T-helper 2 cell treated with Interferon-gamma antibody and Interleukin-4, amounts not matched to agents 5 μg/mL and 100 μg/mL, for 36 hours (primary cell): ENCODE measurements around the gene TNRC6A.
"Not testable (repeated sequence)": the region's sequence is repeated elsewhere in the genome, so short reads cannot be mapped to it uniquely, and the experiment has no call there.

Source experiments
- DNase-seq: peaks from one replicate; pipeline ENCODE4 v3.0.0; 2021; ENCODE audit warnings: low spot score
- H3K27ac Mint-ChIP-seq: one replicate; pipeline ENCODE4 v1.8.0; 2021; ENCODE audit warnings: mild to moderate bottlenecking, mixed read lengths
- H3K27me3 Mint-ChIP-seq: one replicate; pipeline ENCODE4 v1.8.0; 2021; ENCODE audit warnings: low read depth, mixed read lengths
- H3K36me3 Mint-ChIP-seq: one replicate; pipeline ENCODE4 v1.8.0; 2021; ENCODE audit warnings: low read depth, mixed read lengths
- H3K4me1 Mint-ChIP-seq: one replicate; pipeline ENCODE4 v1.8.0; 2021; ENCODE audit warnings: low read depth, mixed read lengths
- H3K4me3 Mint-ChIP-seq: one replicate; pipeline ENCODE4 v1.8.0; 2022; ENCODE audit warnings: mild to moderate bottlenecking, moderate library complexity, mixed read lengths
- H3K9me3 Mint-ChIP-seq: one replicate; pipeline ENCODE4 v1.8.0; 2021; ENCODE audit warnings: mixed read lengths

Gene TNRC6A

DNA sequence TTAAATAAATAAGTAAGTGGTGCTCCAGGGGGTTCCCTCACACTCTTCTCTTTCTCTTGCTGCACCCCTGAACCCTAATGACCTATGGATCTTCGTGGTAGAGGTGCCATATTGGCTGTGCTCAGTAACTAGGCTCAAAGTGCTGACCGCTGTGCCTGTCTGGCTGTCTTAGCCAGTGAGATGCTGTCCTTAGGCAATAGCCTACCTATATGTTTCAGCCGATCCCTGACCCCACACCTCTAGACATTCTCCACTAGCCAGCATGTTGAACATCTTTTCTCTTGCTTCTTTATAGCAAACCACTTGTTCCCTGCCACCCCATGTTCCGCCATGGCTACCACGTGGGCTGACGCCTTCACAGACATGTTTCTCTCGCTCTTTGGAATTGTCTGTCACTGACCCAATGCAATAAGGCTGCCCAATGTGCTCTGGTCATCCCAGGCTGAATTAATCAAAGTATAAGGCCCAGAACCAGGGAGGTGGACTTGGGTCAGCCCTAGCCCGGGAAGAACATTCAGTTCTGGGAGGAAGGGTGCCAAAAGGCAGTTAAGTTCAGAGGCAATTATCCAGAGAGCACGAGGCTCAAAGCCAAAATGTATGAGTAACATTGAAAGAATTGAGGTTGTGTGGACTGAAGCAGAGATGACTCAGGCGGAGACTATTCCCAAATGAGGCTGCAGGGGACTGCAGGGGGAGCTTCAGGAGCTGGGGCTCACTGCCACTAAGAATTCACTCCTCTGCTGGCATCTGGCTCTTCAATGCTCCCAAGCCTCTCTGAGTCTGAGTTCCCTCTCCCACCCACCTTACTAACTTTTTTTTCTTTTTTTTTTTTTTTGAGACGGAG, 28.7 kb upstream of the TNRC6A start:
- H3K9me3 Mint-ChIP-seq, result no peaks in the 10 kb centered on the region
- no peaks in the 10 kb centered on the region for H3K4me1 Mint-ChIP-seq
- no peak overlapping the region for H3K4me3 Mint-ChIP-seq
- H3K27ac Mint-ChIP-seq, result no peak overlapping the region
- DNase-seq, result no peak
- H3K27me3 Mint-ChIP-seq, result peaks cover 6% of the 10 kb centered on the region
- H3K36me3 Mint-ChIP-seq, result no peaks in the 10 kb centered on the region

DNA sequence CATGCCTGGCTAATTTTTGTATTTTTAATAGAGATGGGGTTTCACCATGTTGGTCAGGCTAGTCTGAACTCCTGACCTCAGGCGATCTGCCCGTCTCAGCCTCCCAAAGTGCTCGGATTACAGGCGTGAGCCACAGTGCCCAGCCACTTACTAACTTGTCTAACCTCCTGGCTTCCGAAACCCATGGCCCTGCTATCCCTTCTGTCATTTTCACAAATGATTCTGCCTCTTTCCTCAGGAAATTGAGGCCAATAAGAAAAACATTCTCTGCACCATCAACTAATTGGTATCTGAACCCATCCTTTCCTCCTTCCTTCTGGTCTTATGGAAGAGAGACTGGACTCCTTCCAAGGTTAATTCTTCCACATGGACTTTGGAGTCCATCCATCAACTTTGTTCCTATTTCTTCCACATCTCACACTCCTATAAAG, 27.9 kb upstream of the TNRC6A start:
- no peak overlapping the region for H3K4me3 Mint-ChIP-seq
- no peak overlapping the region for H3K27ac Mint-ChIP-seq
- peaks cover 6% of the 10 kb centered on the region for H3K27me3 Mint-ChIP-seq
- no peak for DNase-seq
- H3K4me1 Mint-ChIP-seq, result no peaks in the 10 kb centered on the region
- no peaks in the 10 kb centered on the region for H3K36me3 Mint-ChIP-seq
- no peaks in the 10 kb centered on the region for H3K9me3 Mint-ChIP-seq

DNA sequence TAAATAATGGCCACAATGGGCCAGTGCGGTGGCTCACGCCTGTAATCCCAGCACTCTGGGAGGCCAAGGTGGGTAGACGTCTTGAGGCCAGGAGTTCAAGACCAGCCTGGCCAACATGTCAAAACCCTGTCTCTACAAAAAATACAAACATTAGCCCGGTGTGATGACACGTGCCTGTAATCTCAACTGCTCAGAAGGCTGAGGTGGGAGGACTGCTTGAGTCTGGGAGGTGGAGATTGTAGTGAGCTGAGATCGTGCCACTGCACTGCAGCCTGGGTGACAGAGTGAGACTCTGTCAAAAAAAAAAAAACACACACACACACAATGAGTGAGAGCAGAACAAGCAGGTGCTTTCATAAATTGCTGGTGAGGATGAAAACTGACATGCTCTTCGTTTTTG, 21.7 kb upstream of the TNRC6A start:
- not testable (repeated sequence) for H3K4me1 Mint-ChIP-seq, H3K9me3 Mint-ChIP-seq, DNase-seq, H3K27me3 Mint-ChIP-seq, H3K36me3 Mint-ChIP-seq, H3K4me3 Mint-ChIP-seq, H3K27ac Mint-ChIP-seq

DNA sequence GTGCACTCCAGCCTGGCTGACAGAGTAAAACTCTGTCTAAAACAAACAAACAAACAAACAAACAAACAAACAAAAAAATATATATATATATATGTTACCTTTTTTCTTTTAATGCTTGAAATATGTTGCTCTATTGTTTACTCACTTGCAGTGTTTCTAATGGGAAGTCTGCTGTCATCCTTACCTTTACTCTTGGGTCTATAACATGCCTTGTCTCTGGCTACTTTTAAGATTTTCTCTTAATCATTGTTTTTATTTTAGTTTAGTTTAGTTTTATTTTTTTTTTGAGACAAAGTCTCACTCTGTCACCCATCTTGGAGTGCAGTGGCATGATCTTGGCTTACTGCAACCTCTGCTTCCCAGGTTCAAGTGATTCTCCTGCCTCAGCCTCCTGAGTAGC, 16.1 kb upstream of the TNRC6A start:
- H3K4me1 Mint-ChIP-seq, result no peaks in the 10 kb centered on the region
- no peaks in the 10 kb centered on the region for H3K36me3 Mint-ChIP-seq
- H3K27ac Mint-ChIP-seq, result no peak overlapping the region
- peaks cover 7% of the 10 kb centered on the region for H3K9me3 Mint-ChIP-seq
- H3K27me3 Mint-ChIP-seq, result peaks cover 2% of the 10 kb centered on the region
- DNase-seq, result no peak
- no peak overlapping the region for H3K4me3 Mint-ChIP-seq

DNA sequence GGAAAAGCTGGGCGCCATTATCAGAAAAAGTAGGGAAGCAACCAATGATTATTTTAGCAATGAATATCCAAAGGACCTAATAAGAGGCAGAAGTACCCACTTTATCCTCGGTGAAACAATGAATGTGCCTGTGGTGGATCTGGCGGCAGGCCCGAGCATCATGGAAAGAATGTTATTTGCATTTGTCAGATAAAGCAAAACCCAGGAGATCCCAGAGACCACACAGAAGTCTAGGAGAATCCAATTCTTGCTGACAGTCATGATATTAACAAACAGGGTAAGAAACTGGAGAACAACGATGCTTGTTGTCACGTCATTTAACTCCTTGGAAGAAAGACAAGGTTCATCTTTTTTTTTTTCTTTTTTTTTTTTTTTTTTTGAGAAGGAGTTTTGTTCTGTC, 12.0 kb upstream of the TNRC6A start:
- Mint-ChIP-seq H3K4me1 (peaks cover 2% of the 10 kb centered on the region), H3K9me3 (peaks cover 7% of the 10 kb centered on the region), H3K36me3 (no peaks in the 10 kb centered on the region), H3K27ac (no peak overlapping the region), H3K27me3 (no peaks in the 10 kb centered on the region), H3K4me3 (no peak overlapping the region)
- no peak for DNase-seq

DNA sequence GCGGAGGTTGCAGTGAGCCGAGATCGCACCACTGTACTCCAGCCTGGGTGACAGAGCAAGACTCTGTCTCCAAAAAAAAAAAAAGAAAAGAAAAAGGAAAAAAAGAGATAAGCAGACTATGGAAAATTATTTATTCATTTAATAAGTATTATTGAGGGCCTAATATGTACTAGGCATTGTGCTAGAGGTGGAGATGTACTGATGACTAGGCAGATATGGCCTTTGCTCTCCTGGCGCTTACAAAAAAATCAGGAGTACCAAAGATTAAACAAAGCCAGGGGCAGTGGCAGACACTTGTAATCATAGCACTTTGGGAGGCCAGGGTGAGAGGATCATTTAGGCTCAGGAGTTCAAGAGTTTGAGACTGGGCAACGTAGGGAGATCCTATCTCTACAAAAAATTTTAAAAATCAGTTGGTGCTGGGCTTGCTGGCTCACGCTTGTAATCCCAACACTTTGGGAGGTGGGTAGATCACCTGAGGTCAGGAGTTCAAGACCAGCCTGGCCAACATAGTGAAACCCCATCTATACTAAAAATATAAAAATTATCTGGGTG, 10.4 kb upstream of the TNRC6A start:
- H3K36me3 Mint-ChIP-seq, result no peaks in the 10 kb centered on the region
- no peaks in the 10 kb centered on the region for H3K27me3 Mint-ChIP-seq
- H3K9me3 Mint-ChIP-seq, result peaks cover 4% of the 10 kb centered on the region
- H3K27ac Mint-ChIP-seq, result no peak overlapping the region
- H3K4me1 Mint-ChIP-seq, result peaks cover 2% of the 10 kb centered on the region
- no peak for DNase-seq
- no peak overlapping the region for H3K4me3 Mint-ChIP-seq

DNA sequence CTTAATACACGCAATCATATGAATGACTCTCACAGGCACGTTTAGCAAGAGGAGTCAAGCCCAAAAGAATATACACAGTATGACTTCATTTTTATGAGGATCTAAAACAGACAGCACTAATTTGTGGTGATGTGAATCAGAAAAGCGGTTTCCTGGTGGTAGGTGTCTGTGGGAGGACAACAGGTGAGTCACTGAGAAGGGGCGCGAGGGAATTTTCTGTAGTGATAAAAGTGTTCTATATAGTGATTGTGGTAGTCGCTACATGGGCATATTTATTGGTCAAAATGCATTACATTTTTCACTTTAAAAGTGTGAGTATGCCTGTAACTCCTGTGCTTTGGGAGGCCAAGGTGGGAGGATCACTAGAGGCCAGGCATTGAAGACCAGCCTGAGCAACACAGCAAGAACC, 7.6 kb upstream of the TNRC6A start:
- H3K27ac Mint-ChIP-seq, result no peak overlapping the region
- no peaks in the 10 kb centered on the region for H3K9me3 Mint-ChIP-seq
- no peaks in the 10 kb centered on the region for H3K36me3 Mint-ChIP-seq
- H3K27me3 Mint-ChIP-seq, result no peaks in the 10 kb centered on the region
- H3K4me1 Mint-ChIP-seq, result peaks cover 2% of the 10 kb centered on the region
- peak; percentile 72 for DNase-seq
- H3K4me3 Mint-ChIP-seq, result no peak overlapping the region

DNA sequence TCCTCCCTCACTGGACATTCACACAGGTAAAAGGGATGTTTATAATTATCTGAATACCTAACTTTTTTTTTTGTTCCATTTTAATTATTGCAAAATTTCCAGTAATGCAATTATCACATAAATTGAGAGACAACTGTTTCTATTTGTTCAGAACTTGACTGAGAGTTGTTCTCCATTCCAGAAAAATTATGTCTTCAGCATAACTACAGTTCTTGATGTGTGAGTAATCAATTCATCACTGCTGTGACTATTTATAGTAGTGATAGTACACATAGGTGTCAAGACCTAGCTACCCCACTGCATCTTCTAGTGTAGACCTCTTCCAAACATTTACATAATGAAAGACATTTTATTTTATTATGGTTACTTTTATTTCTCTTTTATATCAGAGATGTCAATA, 5.8 kb upstream of the TNRC6A start:
- DNase-seq, result no peak
- peaks cover 5% of the 10 kb centered on the region for H3K4me1 Mint-ChIP-seq
- H3K27me3 Mint-ChIP-seq, result no peaks in the 10 kb centered on the region
- no peak overlapping the region for H3K4me3 Mint-ChIP-seq
- no peaks in the 10 kb centered on the region for H3K36me3 Mint-ChIP-seq
- no peak overlapping the region for H3K27ac Mint-ChIP-seq
- H3K9me3 Mint-ChIP-seq, result no peaks in the 10 kb centered on the region

DNA sequence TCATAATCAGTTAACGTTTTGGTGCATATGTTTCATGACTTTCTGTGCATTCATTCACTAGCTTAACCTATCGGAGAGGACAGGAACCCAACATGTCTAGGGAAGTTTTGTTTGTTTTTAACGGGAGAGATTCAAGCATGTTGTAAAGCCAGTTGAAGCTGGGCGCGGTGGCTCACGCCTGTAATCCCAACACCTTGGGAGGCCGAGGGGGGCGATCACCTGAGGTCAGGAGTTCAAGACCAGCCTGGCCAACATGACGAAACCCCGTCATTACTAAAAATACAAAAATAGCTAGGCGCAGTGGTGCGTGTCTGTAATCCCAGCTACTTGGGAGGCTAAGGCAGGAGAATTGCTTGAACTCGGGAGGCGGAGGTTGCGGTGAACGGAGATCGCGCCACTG, 1.4 kb upstream of the TNRC6A start:
- Mint-ChIP-seq H3K9me3 (no peaks in the 10 kb centered on the region), H3K27ac (no peak overlapping the region), H3K36me3 (peaks cover 13% of the 10 kb centered on the region), H3K4me3 (peak overlapping the region; percentile 42), H3K4me1 (peaks cover 20% of the 10 kb centered on the region), H3K27me3 (no peaks in the 10 kb centered on the region)
- no peak for DNase-seq

DNA sequence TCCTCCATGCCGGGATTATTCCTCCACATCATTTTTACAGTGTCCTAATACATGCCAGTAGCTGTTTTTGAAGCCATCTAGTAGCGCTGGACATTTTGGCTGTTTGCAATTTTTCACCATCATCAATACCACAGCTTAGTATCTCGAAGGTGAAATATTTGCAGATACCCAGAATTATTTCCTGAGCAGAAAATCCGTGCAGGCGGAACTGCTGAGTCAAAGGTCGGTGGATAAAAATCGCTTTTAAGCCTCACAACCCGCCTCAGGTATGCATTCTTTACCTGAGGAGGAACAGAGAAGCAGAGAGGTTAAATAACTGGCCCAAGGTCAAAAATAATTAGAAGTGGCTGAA, 584 bp upstream of the TNRC6A start:
- peak overlapping the region; percentile 92 for H3K27ac Mint-ChIP-seq
- DNase-seq, result no peak
- peaks cover 21% of the 10 kb centered on the region for H3K36me3 Mint-ChIP-seq
- H3K4me1 Mint-ChIP-seq, result peaks cover 26% of the 10 kb centered on the region
- H3K9me3 Mint-ChIP-seq, result no peaks in the 10 kb centered on the region
- no peaks in the 10 kb centered on the region for H3K27me3 Mint-ChIP-seq
- H3K4me3 Mint-ChIP-seq, result peak overlapping the region; percentile 87

DNA sequence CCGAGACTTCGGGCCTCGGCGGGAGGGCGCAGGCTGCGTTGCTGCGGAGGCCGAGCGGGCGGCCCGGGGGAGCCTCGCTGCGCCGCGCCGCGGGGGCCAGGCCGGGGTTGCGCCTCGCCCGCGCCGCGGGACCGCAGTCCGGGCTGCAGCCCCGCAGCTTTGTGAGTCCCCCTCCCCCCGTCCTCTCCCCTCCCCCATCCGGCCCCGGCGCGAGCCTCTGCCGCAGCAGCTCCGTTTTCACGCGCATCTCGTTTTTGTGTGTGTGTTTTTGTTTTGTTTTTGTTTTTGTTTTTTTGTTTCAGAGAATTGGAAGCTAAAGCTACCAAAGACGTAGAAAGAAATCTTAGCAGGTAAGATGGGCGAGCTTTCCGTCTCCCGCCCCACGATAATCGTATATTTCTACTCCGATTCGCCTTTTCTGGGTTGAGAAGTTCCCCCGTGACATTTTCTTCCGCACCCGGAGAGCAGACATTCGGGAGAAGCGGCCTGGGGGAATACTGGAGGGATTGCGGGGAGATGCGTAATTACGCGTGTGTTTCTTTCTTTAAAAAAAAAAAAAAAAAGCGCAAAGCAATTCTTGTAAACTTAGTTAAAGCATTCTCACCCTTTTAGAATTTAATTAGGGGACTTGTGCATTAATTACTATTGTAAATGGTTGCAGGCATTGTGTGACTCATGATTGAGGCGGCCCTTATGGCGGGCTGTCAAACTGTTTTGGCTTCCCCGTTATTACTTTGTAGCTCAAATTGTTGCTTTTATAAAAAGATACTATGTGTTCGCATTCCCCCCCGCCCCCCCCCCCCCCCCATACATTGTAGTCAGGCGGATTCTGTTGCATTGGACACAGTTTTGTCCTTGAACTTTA, 732 bp downstream of the TNRC6A start:
- Mint-ChIP-seq H3K36me3 (peaks cover 26% of the 10 kb centered on the region), H3K4me1 (peaks cover 30% of the 10 kb centered on the region), H3K4me3 (peak overlapping the region; percentile 95), H3K9me3 (no peaks in the 10 kb centered on the region), H3K27ac (peak overlapping the region; percentile 99), H3K27me3 (no peaks in the 10 kb centered on the region)
- no peak for DNase-seq

DNA sequence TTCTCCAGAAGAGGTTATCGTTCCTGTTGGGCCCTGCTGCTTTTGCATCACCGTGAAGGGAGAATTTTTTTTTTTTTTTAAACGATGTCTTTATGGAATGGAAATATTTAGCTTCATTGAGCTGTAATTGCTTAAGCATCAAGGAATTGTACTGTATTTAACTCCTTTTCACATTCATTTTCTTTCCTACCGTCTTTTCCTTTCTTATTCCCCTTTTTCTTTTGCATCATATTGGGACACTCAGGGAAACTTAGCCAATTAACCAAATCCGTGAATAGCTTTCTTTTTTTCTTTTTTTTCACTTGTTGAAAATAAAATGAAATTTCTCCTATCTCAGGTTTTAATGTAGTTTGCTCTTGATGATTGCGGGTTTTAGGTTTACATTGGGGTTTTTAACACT, 1.5 kb downstream of the TNRC6A start:
- Mint-ChIP-seq H3K9me3 (no peaks in the 10 kb centered on the region), H3K36me3 (peaks cover 26% of the 10 kb centered on the region), H3K27me3 (no peaks in the 10 kb centered on the region), H3K4me3 (peak overlapping the region; percentile 95), H3K27ac (peak overlapping the region; percentile 71), H3K4me1 (peaks cover 30% of the 10 kb centered on the region)
- no peak for DNase-seq

DNA sequence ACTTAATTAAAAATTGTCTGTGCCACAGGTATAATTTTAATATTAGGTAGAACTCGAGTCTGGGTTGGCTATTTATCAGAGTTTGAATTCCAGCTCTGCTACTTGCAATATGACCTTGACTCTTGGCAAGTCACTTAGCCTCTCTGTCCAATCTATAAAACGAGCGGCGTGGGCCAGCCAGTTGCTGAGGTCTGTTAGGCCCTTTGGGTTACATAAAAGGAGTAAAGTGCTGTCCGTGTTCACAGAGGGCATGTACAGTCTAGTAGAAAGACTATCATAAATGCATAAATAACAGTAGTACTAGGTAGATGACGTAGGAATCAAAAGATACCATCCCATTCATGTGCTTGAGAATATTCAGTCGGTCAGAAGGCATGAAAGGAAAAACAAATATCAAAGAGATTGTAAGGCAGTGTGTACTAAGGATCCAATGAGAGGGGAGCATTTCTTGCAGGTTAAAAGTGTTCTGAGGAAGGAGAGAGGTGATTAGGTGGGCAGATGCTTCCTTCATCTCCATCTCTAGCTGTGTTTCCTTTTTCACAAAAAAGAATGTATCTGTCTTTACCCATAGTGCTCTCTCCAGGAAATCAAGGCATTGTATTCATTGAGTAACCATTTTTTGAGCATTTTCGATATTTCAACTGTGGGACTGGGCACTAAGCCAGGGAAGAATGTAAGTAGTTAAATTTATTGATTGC, 2.4 kb downstream of the TNRC6A start:
- Mint-ChIP-seq H3K36me3 (peaks cover 29% of the 10 kb centered on the region), H3K4me3 (peak overlapping the region; percentile 95), H3K9me3 (no peaks in the 10 kb centered on the region), H3K27me3 (no peaks in the 10 kb centered on the region), H3K27ac (peak overlapping the region; percentile 17), H3K4me1 (peaks cover 37% of the 10 kb centered on the region)
- DNase-seq, result no peak

DNA sequence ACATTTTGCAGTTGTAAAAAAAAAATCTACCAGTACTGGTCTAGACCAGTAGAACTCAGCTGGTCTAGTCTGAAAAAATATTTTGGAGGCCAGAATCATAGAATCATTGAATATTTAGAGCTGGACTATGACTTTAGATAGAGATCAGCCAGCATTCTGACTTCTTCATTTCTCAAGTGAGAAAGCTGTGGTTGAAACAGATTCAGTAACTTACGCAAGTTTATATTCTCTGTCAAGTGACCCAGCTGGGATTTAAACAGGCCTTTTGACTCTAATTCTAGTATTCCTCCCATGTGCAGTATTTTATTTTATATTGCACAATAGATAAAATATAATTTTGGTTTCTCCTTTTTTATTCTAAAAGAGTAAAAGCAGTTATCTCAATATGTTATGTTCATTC, 4.9 kb downstream of the TNRC6A start:
- H3K36me3 Mint-ChIP-seq, result peaks cover 42% of the 10 kb centered on the region
- no peak overlapping the region for H3K27ac Mint-ChIP-seq
- H3K27me3 Mint-ChIP-seq, result no peaks in the 10 kb centered on the region
- DNase-seq, result no peak
- H3K9me3 Mint-ChIP-seq, result no peaks in the 10 kb centered on the region
- H3K4me3 Mint-ChIP-seq, result no peak overlapping the region
- peaks cover 43% of the 10 kb centered on the region for H3K4me1 Mint-ChIP-seq
